Measurements from ENCODE around the gene OR2F2.

The OR2F2 gene, protein sequence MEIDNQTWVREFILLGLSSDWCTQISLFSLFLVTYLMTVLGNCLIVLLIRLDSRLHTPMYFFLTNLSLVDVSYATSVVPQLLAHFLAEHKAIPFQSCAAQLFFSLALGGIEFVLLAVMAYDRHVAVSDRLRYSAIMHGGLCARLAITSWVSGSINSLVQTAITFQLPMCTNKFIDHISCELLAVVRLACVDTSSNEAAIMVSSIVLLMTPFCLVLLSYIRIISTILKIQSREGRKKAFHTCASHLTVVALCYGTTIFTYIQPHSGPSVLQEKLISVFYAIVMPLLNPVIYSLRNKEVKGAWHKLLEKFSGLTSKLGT

DNA sequence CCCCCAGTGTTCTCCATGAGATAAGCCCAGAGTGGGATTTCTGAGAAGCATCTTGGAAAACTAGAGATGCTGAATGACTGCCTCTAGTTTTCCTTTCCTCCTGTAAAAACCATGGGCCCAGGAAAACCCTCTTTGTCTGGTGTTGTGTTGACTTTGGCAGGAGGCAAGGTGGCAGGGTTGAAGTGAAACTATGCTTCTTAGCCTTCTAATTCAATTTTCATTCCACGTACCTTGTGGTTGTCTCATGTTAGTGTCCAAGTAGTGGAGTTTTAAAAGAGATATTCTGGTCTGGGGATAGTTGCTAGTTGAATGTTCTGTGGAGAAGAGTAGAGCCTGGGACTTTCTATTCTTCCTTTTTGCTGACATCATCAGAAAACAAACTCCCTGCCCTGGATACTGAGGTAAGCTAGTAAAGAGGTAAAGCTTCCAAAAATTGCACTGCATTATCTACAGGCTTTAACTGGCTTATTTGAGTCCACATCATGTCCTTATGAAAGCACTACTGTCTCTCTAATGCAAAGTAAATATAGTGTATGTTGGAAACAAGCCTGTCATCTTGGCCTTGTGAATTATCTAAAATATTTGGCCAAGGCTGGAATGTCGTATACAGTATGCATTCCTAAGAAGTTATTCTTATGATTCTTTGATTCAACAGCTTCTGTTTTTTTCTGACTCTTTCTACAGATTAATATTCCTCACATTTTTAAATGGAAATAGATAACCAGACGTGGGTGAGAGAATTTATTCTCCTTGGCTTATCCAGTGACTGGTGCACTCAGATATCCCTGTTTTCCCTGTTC is at the start of gene OR2F2:
OR2F2 (plus strand) TSS at position 708 of the 800 bp plus-strand sequence; CDS start at position 708, 0 bp downstream.
- DNase-seq (ENCODE audit: low spot score) = no peak
- Mint-ChIP-seq H3K9me3 (no peaks in the 10 kb centered on the region), H3K4me1 (ENCODE audit: low read depth) (peaks cover 3% of the 10 kb centered on the region), H3K27me3 (ENCODE audit: low read depth) (no peaks in the 10 kb centered on the region), H3K36me3 (ENCODE audit: low read depth) (no peaks in the 10 kb centered on the region), H3K27ac (no peak within 1 kb of the TSS), H3K4me3 (no peak within 1 kb of the TSS)

DNA sequence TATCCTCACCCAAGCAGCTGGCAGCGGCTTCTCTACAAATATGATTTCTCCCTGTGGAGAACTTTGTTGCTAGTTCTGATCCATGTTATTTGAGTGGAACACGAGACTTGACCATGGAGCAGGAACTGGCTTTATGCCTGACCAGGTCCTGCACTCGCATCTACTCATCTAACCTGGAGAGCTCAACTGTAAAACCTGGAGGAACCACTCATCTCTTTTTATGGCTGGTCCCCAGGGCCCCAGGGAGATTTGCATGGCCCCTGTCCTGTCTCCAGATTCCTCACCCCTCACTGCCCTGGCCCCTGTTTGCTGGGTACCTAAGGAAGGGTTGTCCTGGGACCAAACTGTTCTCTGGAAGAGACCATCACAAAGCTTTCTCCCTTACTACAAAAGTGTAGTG is 49.1 kb upstream of the OR2F2 start:
- peaks cover 25% of the 10 kb centered on the region for H3K27me3 Mint-ChIP-seq (ENCODE audit: low read depth)
- peaks cover 6% of the 10 kb centered on the region for H3K9me3 Mint-ChIP-seq
- DNase-seq (ENCODE audit: low spot score) = no peak
- H3K4me3 Mint-ChIP-seq = no peak overlapping the region
- H3K4me1 Mint-ChIP-seq (ENCODE audit: low read depth) = peaks cover 2% of the 10 kb centered on the region
- H3K36me3 Mint-ChIP-seq (ENCODE audit: low read depth) = peaks cover 6% of the 10 kb centered on the region
- H3K27ac Mint-ChIP-seq = no peak overlapping the region

DNA sequence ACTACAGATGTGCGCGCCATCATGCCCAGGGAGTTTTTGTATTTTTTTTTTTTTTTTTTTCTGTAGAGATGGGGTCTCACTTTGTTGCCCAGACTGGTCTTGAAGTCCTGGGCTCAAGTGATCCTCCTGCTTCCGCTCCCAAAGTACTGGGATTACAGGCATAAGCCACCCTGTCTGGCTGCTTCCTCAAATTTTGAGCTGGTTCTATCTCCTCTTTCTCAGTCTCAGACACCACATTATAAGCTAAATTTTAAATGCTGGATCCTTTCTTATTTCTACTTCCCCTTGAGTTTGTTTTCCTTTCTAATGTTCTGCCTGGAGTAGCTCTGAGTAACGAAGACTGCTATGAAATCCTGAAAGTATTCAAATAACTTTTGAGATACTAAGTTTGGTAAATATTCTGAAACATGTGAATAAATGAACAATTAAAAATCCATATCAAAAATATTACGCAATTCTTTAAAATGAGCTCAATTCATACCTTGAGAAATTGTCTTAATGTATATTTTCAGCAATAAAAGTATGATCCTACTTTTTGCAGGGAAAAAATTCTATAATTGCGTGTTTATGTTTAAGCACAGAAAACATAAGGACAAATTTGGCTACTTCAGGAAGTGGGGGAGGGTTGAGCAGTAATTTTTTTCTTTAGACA is 48.1 kb upstream of the OR2F2 start:
- H3K27me3 Mint-ChIP-seq (ENCODE audit: low read depth) = peaks cover 19% of the 10 kb centered on the region

DNA sequence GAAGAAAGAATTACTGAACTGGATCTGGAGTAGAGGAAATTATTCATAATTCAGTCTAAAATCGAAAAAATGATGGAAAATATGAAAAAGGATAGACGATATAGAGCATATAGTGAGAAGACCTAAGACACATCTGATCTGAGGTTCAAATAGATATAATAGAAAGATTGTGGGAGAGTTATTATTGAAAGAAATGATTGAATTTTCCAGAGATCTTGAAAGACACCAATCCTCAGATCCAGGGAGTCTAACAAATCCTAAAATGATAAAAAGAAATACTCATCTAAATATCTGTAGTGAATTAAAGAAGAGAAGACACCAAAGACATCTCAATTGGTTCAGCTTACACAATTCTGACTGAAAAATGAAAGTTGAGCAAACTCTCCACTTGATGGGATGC is 46.0 kb upstream of the OR2F2 start:
- Mint-ChIP-seq H3K27me3 (ENCODE audit: low read depth) (peaks cover 7% of the 10 kb centered on the region), H3K4me1 (ENCODE audit: low read depth) (peaks cover 6% of the 10 kb centered on the region), H3K27ac (no peak overlapping the region), H3K36me3 (ENCODE audit: low read depth) (peaks cover 6% of the 10 kb centered on the region), H3K9me3 (peaks cover 6% of the 10 kb centered on the region), H3K4me3 (no peak overlapping the region)
- DNase-seq (ENCODE audit: low spot score) = no peak

More for the DNA sequence above, 48.1 kb upstream of the OR2F2 start:
- H3K36me3 Mint-ChIP-seq (ENCODE audit: low read depth) = peaks cover 6% of the 10 kb centered on the region
- peaks cover 4% of the 10 kb centered on the region for H3K4me1 Mint-ChIP-seq (ENCODE audit: low read depth)
- DNase-seq (ENCODE audit: low spot score) = no peak
- H3K27ac Mint-ChIP-seq = no peak overlapping the region
- no peak overlapping the region for H3K4me3 Mint-ChIP-seq
- peaks cover 6% of the 10 kb centered on the region for H3K9me3 Mint-ChIP-seq

DNA sequence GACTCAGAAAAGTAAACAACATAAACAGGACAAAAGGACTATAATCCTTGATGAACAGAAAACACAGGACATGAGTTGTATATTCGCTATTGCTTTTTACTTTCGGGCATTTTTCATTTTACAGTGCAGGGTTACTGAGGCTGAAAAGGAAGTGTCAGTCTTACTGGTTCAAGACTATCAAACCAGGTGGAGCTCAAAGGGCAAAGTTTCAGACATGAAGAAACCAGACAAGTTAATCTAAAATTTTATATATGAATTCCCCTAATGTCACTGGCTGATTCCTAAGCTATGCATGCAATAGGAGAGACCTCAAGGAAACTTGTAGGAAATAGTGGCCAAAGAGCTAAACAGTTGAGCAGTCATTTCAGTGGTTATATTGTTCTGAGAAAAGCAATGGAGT is 44.5 kb upstream of the OR2F2 start:
- peaks cover 3% of the 10 kb centered on the region for H3K27me3 Mint-ChIP-seq (ENCODE audit: low read depth)
- no peak overlapping the region for H3K4me3 Mint-ChIP-seq
- peaks cover 6% of the 10 kb centered on the region for H3K9me3 Mint-ChIP-seq
- peaks cover 6% of the 10 kb centered on the region for H3K4me1 Mint-ChIP-seq (ENCODE audit: low read depth)
- no peak overlapping the region for H3K27ac Mint-ChIP-seq
- H3K36me3 Mint-ChIP-seq (ENCODE audit: low read depth) = peaks cover 6% of the 10 kb centered on the region
- no peak for DNase-seq (ENCODE audit: low spot score)

DNA sequence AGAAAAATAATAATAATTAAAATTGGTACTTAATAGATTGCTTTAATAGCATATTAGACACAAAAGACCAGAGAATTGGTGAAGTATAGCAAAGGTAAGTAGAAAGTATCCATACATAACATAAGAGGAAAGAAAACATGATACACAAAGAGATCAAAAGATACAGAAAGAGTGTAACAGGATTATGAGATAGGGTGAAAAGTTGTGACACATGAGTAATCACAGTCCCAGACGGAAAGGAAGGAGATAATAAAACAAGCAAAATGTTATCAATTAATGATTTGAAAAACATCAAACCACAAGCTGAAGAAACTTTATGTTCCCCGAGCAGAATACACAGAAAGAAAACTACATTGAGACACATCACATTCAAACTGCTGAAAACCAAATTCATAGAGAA is 43.6 kb upstream of the OR2F2 start:
- Mint-ChIP-seq H3K36me3 (ENCODE audit: low read depth) (peaks cover 6% of the 10 kb centered on the region), H3K27me3 (ENCODE audit: low read depth) (peaks cover 3% of the 10 kb centered on the region), H3K27ac (no peak overlapping the region), H3K4me1 (ENCODE audit: low read depth) (peaks cover 4% of the 10 kb centered on the region), H3K4me3 (no peak overlapping the region), H3K9me3 (peaks cover 6% of the 10 kb centered on the region)
- DNase-seq (ENCODE audit: low spot score) = no peak

DNA sequence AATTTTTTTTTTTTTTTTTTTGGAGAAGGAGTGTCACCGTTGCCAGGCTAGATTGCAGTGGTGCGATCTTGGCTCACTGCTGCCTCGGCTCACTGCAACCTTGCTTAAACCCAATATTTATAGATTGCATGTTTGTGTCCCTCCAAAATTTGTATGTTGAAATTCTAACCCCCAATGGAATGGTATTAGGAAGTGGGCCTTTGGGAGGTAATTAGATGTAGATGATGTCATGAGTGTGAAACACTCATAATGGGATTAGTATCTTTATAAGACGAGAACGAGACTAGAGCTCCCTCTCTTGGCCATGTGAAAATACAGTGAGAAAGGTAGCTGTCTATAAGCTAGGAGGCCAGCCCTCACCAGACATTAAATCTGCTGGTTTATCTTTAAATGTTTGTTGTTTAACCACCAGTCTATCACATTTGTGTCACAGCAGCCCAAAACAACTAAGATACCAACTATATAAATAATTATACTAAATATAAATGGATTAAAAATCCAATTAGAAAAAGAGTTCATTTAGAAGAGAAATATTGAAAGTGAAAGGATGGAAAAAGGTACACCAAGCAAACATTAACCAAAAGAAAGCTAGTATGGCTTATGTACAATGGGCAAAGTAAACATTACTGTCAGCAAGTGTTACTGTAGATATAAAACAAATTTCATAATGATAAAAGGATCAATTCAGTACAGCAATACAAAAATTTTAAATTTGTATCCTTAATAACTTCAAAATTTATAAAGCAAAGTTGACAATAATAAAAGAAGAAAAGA is 42.3 kb upstream of the OR2F2 start:
- Mint-ChIP-seq H3K36me3 (ENCODE audit: low read depth) (peaks cover 6% of the 10 kb centered on the region), H3K4me3 (no peak overlapping the region), H3K4me1 (ENCODE audit: low read depth) (peaks cover 4% of the 10 kb centered on the region), H3K27ac (no peak overlapping the region), H3K27me3 (ENCODE audit: low read depth) (no peaks in the 10 kb centered on the region), H3K9me3 (peaks cover 6% of the 10 kb centered on the region)
- no peak for DNase-seq (ENCODE audit: low spot score)

DNA sequence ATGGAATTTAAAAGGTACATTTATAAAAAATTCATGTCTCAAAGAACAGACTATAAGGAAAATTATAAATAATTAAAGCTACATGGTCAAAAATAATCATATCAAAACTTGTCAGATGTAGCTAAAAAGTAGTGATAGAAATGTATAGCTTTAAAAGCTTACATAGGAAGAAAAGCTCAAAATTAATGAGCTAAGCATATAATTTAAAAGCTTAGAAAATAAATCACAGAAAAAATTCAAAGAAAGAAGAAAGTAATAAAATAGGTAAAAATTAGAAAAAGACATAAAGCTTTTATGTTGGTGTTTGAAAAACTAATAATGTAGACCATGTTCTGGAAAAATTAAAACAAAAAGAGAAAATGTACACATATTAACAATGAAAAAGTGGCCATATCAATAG is 38.4 kb upstream of the OR2F2 start:
- no peak overlapping the region for H3K27ac Mint-ChIP-seq
- DNase-seq (ENCODE audit: low spot score) = no peak
- peaks cover 21% of the 10 kb centered on the region for H3K4me1 Mint-ChIP-seq (ENCODE audit: low read depth)
- H3K36me3 Mint-ChIP-seq (ENCODE audit: low read depth) = no peaks in the 10 kb centered on the region
- no peak overlapping the region for H3K4me3 Mint-ChIP-seq
- no peaks in the 10 kb centered on the region for H3K27me3 Mint-ChIP-seq (ENCODE audit: low read depth)
- H3K9me3 Mint-ChIP-seq = no peaks in the 10 kb centered on the region

DNA sequence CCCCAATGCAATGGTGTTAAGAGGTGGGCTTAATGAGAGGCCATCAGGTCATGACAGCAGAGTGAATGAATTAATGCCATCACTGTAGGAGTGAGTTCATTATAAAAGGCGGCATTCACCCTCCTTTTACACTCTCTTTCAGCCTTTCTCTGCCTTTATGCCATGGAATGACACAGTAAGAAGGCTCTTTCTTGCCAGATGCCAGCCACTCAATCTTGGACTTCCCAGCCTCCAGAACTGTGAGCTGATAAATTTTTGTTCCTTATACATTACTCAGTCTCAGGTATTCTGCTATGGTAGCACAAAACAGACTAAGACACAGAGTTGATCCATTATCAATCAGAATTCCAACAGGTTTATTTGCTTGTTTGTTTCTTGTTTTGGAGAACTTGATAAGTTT is 36.2 kb upstream of the OR2F2 start:
- Mint-ChIP-seq H3K9me3 (no peaks in the 10 kb centered on the region), H3K4me1 (ENCODE audit: low read depth) (peaks cover 22% of the 10 kb centered on the region), H3K36me3 (ENCODE audit: low read depth) (peaks cover 2% of the 10 kb centered on the region), H3K27me3 (ENCODE audit: low read depth) (no peaks in the 10 kb centered on the region), H3K27ac (no peak overlapping the region), H3K4me3 (no peak overlapping the region)
- DNase-seq (ENCODE audit: low spot score) = no peak

DNA sequence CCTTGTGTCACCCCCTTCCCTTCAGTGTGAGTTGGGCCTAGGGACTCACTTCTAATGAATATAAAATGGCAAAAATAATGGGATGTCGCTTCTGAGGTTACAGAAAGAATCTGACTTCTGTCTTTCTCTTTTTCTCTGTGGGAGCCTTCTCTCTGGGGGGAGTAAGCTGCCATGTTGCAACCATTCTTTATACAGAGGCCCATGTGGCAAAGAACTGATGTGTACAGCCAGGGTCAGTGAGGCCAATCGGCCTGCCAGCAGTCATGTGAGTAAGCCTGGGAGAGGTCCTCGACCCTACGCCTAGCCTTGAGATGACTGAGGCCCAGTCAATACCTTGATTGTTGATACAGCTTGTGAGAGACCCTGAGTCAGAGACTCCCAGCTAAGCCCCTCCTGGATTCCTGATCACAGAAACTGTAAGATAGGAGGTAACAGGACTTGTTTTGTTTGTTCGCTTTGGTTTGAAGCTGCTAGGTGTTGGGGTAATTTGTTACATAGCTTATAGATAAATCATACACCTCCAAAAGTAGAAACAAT is 34.7 kb upstream of the OR2F2 start:
- H3K9me3 Mint-ChIP-seq = no peaks in the 10 kb centered on the region
- peaks cover 2% of the 10 kb centered on the region for H3K36me3 Mint-ChIP-seq (ENCODE audit: low read depth)
- no peak overlapping the region for H3K27ac Mint-ChIP-seq
- peak overlapping the region; percentile 94 for H3K4me3 Mint-ChIP-seq
- peaks cover 22% of the 10 kb centered on the region for H3K4me1 Mint-ChIP-seq (ENCODE audit: low read depth)
- DNase-seq (ENCODE audit: low spot score) = no peak
- H3K27me3 Mint-ChIP-seq (ENCODE audit: low read depth) = no peaks in the 10 kb centered on the region

DNA sequence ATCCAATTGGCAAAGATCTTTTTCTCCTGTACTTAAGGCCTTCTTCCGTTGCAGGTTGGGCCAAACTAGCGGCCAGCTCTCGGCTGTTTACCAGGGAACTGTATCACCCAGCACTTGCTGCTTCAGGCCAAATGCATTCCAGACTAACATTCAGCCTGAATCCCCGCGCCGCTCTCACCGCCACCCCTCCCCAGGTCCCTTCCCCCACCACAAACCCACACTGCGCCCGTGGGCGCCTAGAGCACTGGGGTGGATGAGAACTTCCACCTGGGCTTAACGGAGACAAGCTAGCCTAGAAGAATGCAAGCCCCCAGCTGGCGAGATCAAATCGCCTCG is 33.7 kb upstream of the OR2F2 start:
- peaks cover 2% of the 10 kb centered on the region for H3K36me3 Mint-ChIP-seq (ENCODE audit: low read depth)
- H3K27ac Mint-ChIP-seq = peak overlapping the region; percentile 82
- H3K27me3 Mint-ChIP-seq (ENCODE audit: low read depth) = no peaks in the 10 kb centered on the region
- no peaks in the 10 kb centered on the region for H3K9me3 Mint-ChIP-seq
- H3K4me1 Mint-ChIP-seq (ENCODE audit: low read depth) = peaks cover 22% of the 10 kb centered on the region
- DNase-seq (ENCODE audit: low spot score) = no peak
- peak overlapping the region; percentile 94 for H3K4me3 Mint-ChIP-seq

DNA sequence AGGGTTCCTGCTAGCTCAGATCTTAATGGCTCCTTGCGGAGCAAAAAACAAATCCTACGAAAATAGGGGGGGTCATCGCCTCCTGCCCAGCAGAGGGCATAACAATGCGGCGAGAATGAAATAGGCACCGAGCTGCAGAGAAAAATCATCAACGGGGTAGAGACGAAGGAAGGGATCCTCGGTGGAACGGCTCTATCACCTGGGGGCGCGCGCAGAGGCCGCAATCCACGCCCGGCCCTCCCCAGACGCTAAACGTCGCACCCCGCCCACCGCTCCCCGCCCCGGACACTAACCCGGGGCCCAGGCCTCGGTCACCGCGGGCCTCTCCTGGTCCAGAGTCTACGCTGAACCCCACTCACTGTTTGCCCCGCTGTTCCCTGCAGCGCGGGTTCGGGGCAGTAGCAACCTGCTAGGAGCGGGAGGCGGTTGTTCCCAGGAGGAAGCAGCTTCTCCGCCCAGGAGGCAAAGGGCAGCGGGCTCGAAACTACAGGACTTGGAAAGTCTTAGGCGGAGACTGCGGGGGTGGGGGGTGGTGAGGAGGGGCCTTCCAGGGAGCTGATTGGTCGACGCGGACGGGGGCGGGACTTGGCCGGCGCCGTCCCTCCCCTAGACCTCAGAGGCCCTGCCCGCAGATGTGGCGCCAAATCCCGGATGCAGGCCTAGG is 33.2 kb upstream of the OR2F2 start, which contains the start of gene TCAF1:
TCAF1 (minus strand) TSS at position 509 of the 664 bp plus-strand sequence. CDS start 25,568 bp downstream, outside the sequence.
- Mint-ChIP-seq H3K27ac (peak within 1 kb of the TSS; percentile 82), H3K36me3 (ENCODE audit: low read depth) (peaks cover 2% of the 10 kb centered on the region), H3K9me3 (no peaks in the 10 kb centered on the region), H3K4me3 (peak within 1 kb of the TSS; percentile 94), H3K27me3 (ENCODE audit: low read depth) (no peaks in the 10 kb centered on the region), H3K4me1 (ENCODE audit: low read depth) (peaks cover 22% of the 10 kb centered on the region)
- DNase-seq (ENCODE audit: low spot score) = peak; percentile 84

DNA sequence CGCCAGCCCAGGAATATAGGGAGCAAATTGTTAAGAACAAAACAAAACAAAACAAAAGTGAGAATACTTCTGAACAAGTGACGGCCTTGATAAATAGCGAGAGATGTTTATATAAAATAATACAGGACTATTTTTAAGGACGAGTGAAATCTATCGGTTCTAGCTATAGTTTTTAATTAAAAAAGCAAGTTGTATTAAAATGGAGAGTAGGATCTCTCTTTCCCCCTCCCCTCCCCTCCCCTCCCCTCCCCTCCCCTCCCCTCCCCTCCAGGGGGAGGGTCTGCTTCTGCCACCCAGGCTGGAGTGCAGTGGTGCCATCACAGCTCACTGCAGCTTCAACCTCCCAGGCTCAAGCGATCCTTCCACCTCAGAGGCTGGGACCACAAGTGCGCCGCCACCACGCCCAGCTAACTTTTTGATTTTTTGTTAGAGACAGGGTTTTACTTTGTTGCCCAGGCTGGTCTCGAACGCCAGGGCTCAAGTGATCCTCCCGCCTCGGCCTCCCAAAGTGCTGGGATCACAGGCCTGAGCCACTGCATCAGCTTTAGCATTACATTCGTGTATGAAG is 32.6 kb upstream of the OR2F2 start:
- H3K4me3 Mint-ChIP-seq = peak overlapping the region; percentile 94
- DNase-seq (ENCODE audit: low spot score) = no peak
- peaks cover 22% of the 10 kb centered on the region for H3K4me1 Mint-ChIP-seq (ENCODE audit: low read depth)
- H3K36me3 Mint-ChIP-seq (ENCODE audit: low read depth) = peaks cover 2% of the 10 kb centered on the region
- H3K9me3 Mint-ChIP-seq = no peaks in the 10 kb centered on the region
- peak overlapping the region; percentile 82 for H3K27ac Mint-ChIP-seq
- H3K27me3 Mint-ChIP-seq (ENCODE audit: low read depth) = no peaks in the 10 kb centered on the region

Measured in T-helper 2 cell treated with Interferon-gamma antibody and Interleukin-4, amounts not matched to agents 5 μg/mL and 100 μg/mL, for 36 hours (primary cell).